ENCODE results near the gene SH3BP4. TPM values are rescaled to one million over a fixed set of nuclear protein-coding genes. Genes with fewer than 3 reads are reported as not detected.
A peak's percentile ranks its signal among the peaks of the same experiment; 100 is the strongest.

SH3BP4 gene
- 29.6 TPM for total RNA-seq
- long read RNA-seq, full-length matches to known transcripts: 3 of 59 reads
- long read RNA-seq, partial matches to known transcripts: 53 of 59 reads
- long read RNA-seq, other reads (novel, unspliced or antisense): 3 of 59 reads

- Histone ChIP-seq H3K27ac (peak within 1 kb of the TSS; percentile 75), H3K4me3 (peak within 1 kb of the TSS; percentile 76), H3K4me1 (peaks cover 24% of the 10 kb centered on the region), H3K9me3 (no peaks in the 10 kb centered on the region), H3K36me3 (no peaks in the 10 kb centered on the region), H3K27me3 (no peaks in the 10 kb centered on the region)
- ATAC-seq (peak; percentile 94), DNase-seq (peak; percentile 91)
- intact Hi-C loops (cut with DNase I): no loop called here
- TF ChIP-seq CTCF (IDR thresholded peaks at IDR 0.05): no peak
Observed at GRCh38 chr2:234951664-234952269, at the start of gene SH3BP4. Gene SH3BP4 (plus strand): TSS chr2:234952017. CDS start chr2:235035003, 82,986 bp downstream.

GRCh38 chr2:234904785-234905184, 47.0 kb upstream of the SH3BP4 start:
- no peak overlapping the region for H3K4me3 ChIP-seq
- no peak for ATAC-seq
- no peaks in the 10 kb centered on the region for H3K27me3 ChIP-seq
- H3K9me3 ChIP-seq: no peaks in the 10 kb centered on the region
- intact Hi-C loops (cut with DNase I): no loop called here
- no peak for DNase-seq
- H3K4me1 ChIP-seq: no peaks in the 10 kb centered on the region
- H3K36me3 ChIP-seq: no peaks in the 10 kb centered on the region
- TF ChIP-seq CTCF (IDR thresholded peaks at IDR 0.05): no peak
- H3K27ac ChIP-seq: no peak overlapping the region

- Histone ChIP-seq H3K36me3 (no peaks in the 10 kb centered on the region), H3K27me3 (no peaks in the 10 kb centered on the region), H3K4me1 (no peaks in the 10 kb centered on the region), H3K4me3 (no peak overlapping the region), H3K27ac (no peak overlapping the region), H3K9me3 (no peaks in the 10 kb centered on the region)
- intact Hi-C loops (cut with DNase I): no loop called here
- DNase-seq: no peak
- ATAC-seq: no peak
- TF ChIP-seq CTCF (IDR thresholded peaks at IDR 0.05): no peak
Observed at GRCh38 chr2:234905547-234906265, 46.1 kb upstream of the SH3BP4 start.

GRCh38 chr2:234910186-234910679, 41.6 kb upstream of the SH3BP4 start:
- Histone ChIP-seq H3K36me3 (no peaks in the 10 kb centered on the region), H3K4me1 (no peaks in the 10 kb centered on the region), H3K27ac (no peak overlapping the region), H3K4me3 (no peak overlapping the region), H3K9me3 (no peaks in the 10 kb centered on the region), H3K27me3 (no peaks in the 10 kb centered on the region)
- TF ChIP-seq CTCF (IDR thresholded peaks at IDR 0.05): no peak
- DNase-seq: no peak
- ATAC-seq: no peak
- intact Hi-C loops (cut with DNase I): no loop called here

- ATAC-seq: no peak
- Histone ChIP-seq H3K27ac (no peak overlapping the region), H3K9me3 (no peaks in the 10 kb centered on the region), H3K27me3 (no peaks in the 10 kb centered on the region), H3K4me3 (no peak overlapping the region), H3K36me3 (no peaks in the 10 kb centered on the region), H3K4me1 (no peaks in the 10 kb centered on the region)
- TF ChIP-seq CTCF (IDR thresholded peaks at IDR 0.05): no peak
- DNase-seq: no peak
- intact Hi-C loops (cut with DNase I): no loop called here
Observed at GRCh38 chr2:234911271-234911670, 40.5 kb upstream of the SH3BP4 start.

Data from upper lobe of right lung (tissue), 1 donor.